ENCODE data around the gene AHCYL1.
"Not testable (repeated sequence)": the region's sequence is repeated elsewhere in the genome, so short reads cannot be mapped to it uniquely, and the experiment has no call there.

The AHCYL1 gene

GRCh38 chr1:110003747-110004428 lies 19.3 kb downstream of the AHCYL1 start:
- no peak for DNase-seq

- DNase-seq = peak; percentile 18
These were observed 20.0 kb downstream of the AHCYL1 start for GRCh38 chr1:110004583-110004982.

- no peak for DNase-seq
These were observed 21.4 kb downstream of the AHCYL1 start for GRCh38 chr1:110005971-110006370.

- no peak for DNase-seq
These were observed 22.0 kb downstream of the AHCYL1 start for GRCh38 chr1:110006516-110006915.

- no peak for DNase-seq
These were observed 22.7 kb downstream of the AHCYL1 start for GRCh38 chr1:110007046-110007830.

- DNase-seq = no peak
These were observed 24.5 kb downstream of the AHCYL1 start for GRCh38 chr1:110008971-110009565.

GRCh38 chr1:110011527-110012041 lies 27.0 kb downstream of the AHCYL1 start:
- no peak for DNase-seq

- DNase-seq = no peak
These were observed 27.7 kb downstream of the AHCYL1 start for GRCh38 chr1:110012100-110012780.

- DNase-seq = no peak
These were observed 33.2 kb downstream of the AHCYL1 start for GRCh38 chr1:110017792-110018191.

- DNase-seq = no peak
These were observed 33.8 kb downstream of the AHCYL1 start for GRCh38 chr1:110018396-110018795.

GRCh38 chr1:110019770-110020169 lies 35.2 kb downstream of the AHCYL1 start:
- DNase-seq = no peak

- DNase-seq = no peak
These were observed 36.7 kb downstream of the AHCYL1 start for GRCh38 chr1:110021285-110021684.

- DNase-seq = no peak
These were observed 40.0 kb downstream of the AHCYL1 start for GRCh38 chr1:110024613-110025012.

- DNase-seq = not testable (repeated sequence)
These were observed 46.1 kb downstream of the AHCYL1 start for GRCh38 chr1:110030687-110031086.

- DNase-seq = no peak
These were observed 47.8 kb downstream of the AHCYL1 start for GRCh38 chr1:110032327-110032726.

- no peak for DNase-seq
These were observed 48.9 kb downstream of the AHCYL1 start for GRCh38 chr1:110033421-110033820.

- DNase-seq = no peak
These were observed 49.5 kb downstream of the AHCYL1 start for GRCh38 chr1:110034040-110034450.

- DNase-seq = peak; percentile 94
These were observed 50.1 kb downstream of the AHCYL1 start, which contains the start of gene STRIP1 for GRCh38 chr1:110034451-110035235. STRIP1 (plus strand) TSS chr1:110034624; CDS start chr1:110034638, 14 bp downstream.

GRCh38 chr1:110035236-110035752 lies 50.7 kb downstream of the AHCYL1 start:
- no peak for DNase-seq

- DNase-seq = no peak
These were observed 53.7 kb downstream of the AHCYL1 start for GRCh38 chr1:110038271-110038670.

- no peak for DNase-seq
These were observed 55.1 kb downstream of the AHCYL1 start for GRCh38 chr1:110039641-110040040.

- DNase-seq = no peak
These were observed 56.0 kb downstream of the AHCYL1 start for GRCh38 chr1:110040548-110040947.

All from COR-L47 (cell line).